Panc1 (cell line): ENCODE measurements around the gene CCND1. TPM values are rescaled to one million over a fixed set of nuclear protein-coding genes. Genes with fewer than 3 reads are reported as not detected.

Experiments
- ATAC-seq: fragments of 200-7000 bp; cut with Tn5 transposase; 2 replicates; pipeline ENCODE4 v1.9.1; 2020; ENCODE audit warnings: mild to moderate bottlenecking, moderate library complexity
- BruUV-seq: library from RNA; stranded (reverse); fragments of 400-500 nt; replicated peaks from 2 replicates; lab custom pipeline; 2021; lab: Mats Ljungman, UMichigan
- CTCF ChIA-PET: fragments of 300-600 bp; sonication (Branson Sonifier 250); formaldehyde crosslinking; loops from one replicate; lab custom pipeline; 2022; ENCODE audit warnings: antibody characterized with exemption; lab: Charles Lee
- POLR2A ChIA-PET: fragments of 300-600 bp; sonication (Branson Sonifier 250); formaldehyde crosslinking; loops from one replicate; lab custom pipeline; 2022; ENCODE audit warnings: antibody characterized with exemption; lab: Charles Lee
- DNase-seq: peaks from one replicate; pipeline ENCODE4 v3.0.0-alpha.2; 2010; ENCODE audit warnings: low read depth, low spot score
- H3K27ac ChIP-seq: 2 replicates; pipeline ENCODE4 v1.5.1; 2011; ENCODE audit warnings: mild to moderate bottlenecking, low read length, inconsistent platforms
- H3K27me3 ChIP-seq: fragments of 200-500 bp; sonication (Bioruptor generic); 2 replicates; pipeline ENCODE4 v1.6.0; 2014; ENCODE audit warnings: low read length, inconsistent platforms; ENCODE audit not compliant: control insufficient read depth, insufficient read depth
- H3K36me3 ChIP-seq: fragments of 200-500 bp; sonication (Bioruptor generic); 2 replicates; pipeline ENCODE4 v1.5.1; 2014; ENCODE audit warnings: inconsistent platforms, mild to moderate bottlenecking, low read length, moderate library complexity; ENCODE audit not compliant: control insufficient read depth, insufficient read depth
- H3K4me1 ChIP-seq: 2 replicates; pipeline ENCODE4 v1.5.1; 2011; ENCODE audit warnings: inconsistent platforms, mild to moderate bottlenecking, low read length, moderate library complexity; ENCODE audit not compliant: control insufficient read depth, insufficient read depth
- H3K4me3 ChIP-seq, 2 experiments: 2 replicates each; pipeline ENCODE4 v1.5.1; 2011 to 2012; ENCODE audit warnings: low read depth in 2 of 2, low read length in 2 of 2, mild to moderate bottlenecking in 2 of 2, inconsistent platforms in 1 of 2, moderate library complexity in 1 of 2
- H3K9me3 ChIP-seq: fragments of 200-500 bp; sonication (Bioruptor generic); 2 replicates; pipeline ENCODE4 v1.5.1; 2014; ENCODE audit warnings: low read depth, mild to moderate bottlenecking, inconsistent platforms, low read length, moderate library complexity; ENCODE audit not compliant: control insufficient read depth, insufficient read depth
- CTCF ChIP-seq: fragments of 450-650 bp; IDR thresholded peaks from 2 replicates; pipeline ENCODE4 v1.5.1; 2017; ENCODE audit warnings: mild to moderate bottlenecking
- POLR2AphosphoS5 ChIP-seq: IDR thresholded peaks from 2 replicates; pipeline ENCODE4 v1.6.1; 2012; ENCODE audit warnings: mild to moderate bottlenecking, low read depth, low read length, moderate library complexity
- SIN3A ChIP-seq: IDR thresholded peaks from 2 replicates; pipeline ENCODE4 v1.6.1; 2012; ENCODE audit warnings: low read depth, mild to moderate bottlenecking, low read length, moderate library complexity, borderline replicate concordance; ENCODE audit not compliant: insufficient read depth
- TCF7L2 ChIP-seq: IDR thresholded peaks from 2 replicates; pipeline ENCODE4 v1.6.1; 2011; ENCODE audit warnings: mild to moderate bottlenecking, low read depth, low read length, inconsistent platforms
- in situ Hi-C: cut with HindIII; loops from 2 replicates; pipeline ENCODE4 v1.10.0; 2016; ENCODE audit warnings: low sequenced_read_pairs, low pct_unique_long_range_greater_than_20kb
- intact Hi-C: fragments of 100-400 bp; cut with micrococcal nuclease; formaldehyde crosslinking; loops from one replicate; pipeline ENCODE4 v1.10.0; 2022; ENCODE audit not compliant: unreplicated experiment
- total RNA-seq: library from RNA; stranded (reverse); gene quantifications from one replicate; pipeline ENCODE4 v1.2.1, GENCODE V29; 2021; ENCODE audit not compliant: unreplicated experiment
- TF ChIP-seq, protein P1 (sequence below), 2 experiments: IDR thresholded peaks; 2 replicates each; pipeline ENCODE4 v1.6.1; 2011 to 2012; ENCODE audit warnings: low read depth in 2 of 2, control low read depth in 1 of 2, low read length in 1 of 2, mild to moderate bottlenecking in 1 of 2, moderate library complexity in 1 of 2; ENCODE audit not compliant: insufficient read depth in 1 of 2

Gene CCND1
- total RNA-seq, 1 experiment from 2014 or later = 259 TPM

GRCh38 chr11:69613594-69613993 is 27.4 kb upstream of the CCND1 start:
- no peaks in the 10 kb centered on the region for H3K27me3 ChIP-seq
- TF ChIP-seq POLR2AphosphoS5 (no peak), TCF7L2 (no peak), CTCF (no peak), SIN3A (no peak)
- TF ChIP-seq, protein P1, sequence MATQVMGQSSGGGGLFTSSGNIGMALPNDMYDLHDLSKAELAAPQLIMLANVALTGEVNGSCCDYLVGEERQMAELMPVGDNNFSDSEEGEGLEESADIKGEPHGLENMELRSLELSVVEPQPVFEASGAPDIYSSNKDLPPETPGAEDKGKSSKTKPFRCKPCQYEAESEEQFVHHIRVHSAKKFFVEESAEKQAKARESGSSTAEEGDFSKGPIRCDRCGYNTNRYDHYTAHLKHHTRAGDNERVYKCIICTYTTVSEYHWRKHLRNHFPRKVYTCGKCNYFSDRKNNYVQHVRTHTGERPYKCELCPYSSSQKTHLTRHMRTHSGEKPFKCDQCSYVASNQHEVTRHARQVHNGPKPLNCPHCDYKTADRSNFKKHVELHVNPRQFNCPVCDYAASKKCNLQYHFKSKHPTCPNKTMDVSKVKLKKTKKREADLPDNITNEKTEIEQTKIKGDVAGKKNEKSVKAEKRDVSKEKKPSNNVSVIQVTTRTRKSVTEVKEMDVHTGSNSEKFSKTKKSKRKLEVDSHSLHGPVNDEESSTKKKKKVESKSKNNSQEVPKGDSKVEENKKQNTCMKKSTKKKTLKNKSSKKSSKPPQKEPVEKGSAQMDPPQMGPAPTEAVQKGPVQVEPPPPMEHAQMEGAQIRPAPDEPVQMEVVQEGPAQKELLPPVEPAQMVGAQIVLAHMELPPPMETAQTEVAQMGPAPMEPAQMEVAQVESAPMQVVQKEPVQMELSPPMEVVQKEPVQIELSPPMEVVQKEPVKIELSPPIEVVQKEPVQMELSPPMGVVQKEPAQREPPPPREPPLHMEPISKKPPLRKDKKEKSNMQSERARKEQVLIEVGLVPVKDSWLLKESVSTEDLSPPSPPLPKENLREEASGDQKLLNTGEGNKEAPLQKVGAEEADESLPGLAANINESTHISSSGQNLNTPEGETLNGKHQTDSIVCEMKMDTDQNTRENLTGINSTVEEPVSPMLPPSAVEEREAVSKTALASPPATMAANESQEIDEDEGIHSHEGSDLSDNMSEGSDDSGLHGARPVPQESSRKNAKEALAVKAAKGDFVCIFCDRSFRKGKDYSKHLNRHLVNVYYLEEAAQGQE (IDR thresholded peaks at IDR 0.05; ENCODE audit: insufficient read depth in 1 of 2, low read depth in 2 of 2, low read length in 1 of 2) = no peak
- no peak overlapping the region for H3K4me3 ChIP-seq
- H3K27ac ChIP-seq = no peak overlapping the region
- ChIA-PET CTCF (no interaction called here), POLR2A (no interaction called here)
- no peak for ATAC-seq
- no peak for DNase-seq
- H3K4me1 ChIP-seq = no peaks in the 10 kb centered on the region
- in situ Hi-C loops = no loop called here
- BruUV-seq = no TSS peak
- H3K36me3 ChIP-seq = no peaks in the 10 kb centered on the region
- H3K9me3 ChIP-seq = no peaks in the 10 kb centered on the region
- intact Hi-C loops = no loop called here

DNA sequence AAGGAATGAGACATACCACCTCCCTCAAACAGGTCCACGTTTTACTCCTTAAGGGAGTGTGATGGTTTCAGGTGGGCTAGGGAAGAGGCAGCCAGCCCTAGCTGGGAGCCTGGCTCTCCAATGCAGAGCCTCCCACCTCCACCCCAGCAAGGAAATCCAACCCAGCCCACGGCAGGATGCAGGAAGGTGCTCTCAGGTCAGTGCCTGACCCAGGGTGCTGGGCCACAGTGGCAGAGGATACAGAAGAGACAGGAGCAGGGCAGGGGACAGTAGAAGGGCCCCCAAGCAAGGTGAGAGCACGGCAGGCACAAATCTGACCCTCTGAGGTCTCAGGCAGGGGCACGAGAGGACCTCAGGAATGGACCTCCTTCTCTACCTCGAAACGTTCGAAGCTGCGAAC is 26.9 kb upstream of the CCND1 start:
- Histone ChIP-seq H3K9me3 (no peaks in the 10 kb centered on the region), H3K36me3 (no peaks in the 10 kb centered on the region), H3K4me3 (no peak overlapping the region), H3K27me3 (no peaks in the 10 kb centered on the region), H3K27ac (no peak overlapping the region), H3K4me1 (no peaks in the 10 kb centered on the region)
- ATAC-seq = no peak; the same call in 1 of the 2 replicates
- TF ChIP-seq SIN3A (no peak), TCF7L2 (no peak), CTCF (no peak), POLR2AphosphoS5 (no peak)
- TF ChIP-seq, protein P1 (IDR thresholded peaks at IDR 0.05; ENCODE audit: insufficient read depth in 1 of 2, low read depth in 2 of 2, low read length in 1 of 2) = no peak
- no peak for DNase-seq
- ChIA-PET POLR2A (no interaction called here), CTCF (no interaction called here)
- in situ Hi-C loops = no loop called here
- no TSS peak for BruUV-seq
- intact Hi-C loops = no loop called here
